NB4 (cell line): ENCODE data around the gene ACTN1.

Source experiments
- CTCF ChIP-seq: IDR thresholded peaks from one replicate; pipeline ENCODE4 v1.5.1; 2012; ENCODE audit warnings: low read depth, low read length
- MYC ChIP-seq: IDR thresholded peaks from 2 replicates; pipeline ENCODE4 v1.6.1; 2011; ENCODE audit warnings: low read depth, low read length
- POLR2A ChIP-seq: IDR thresholded peaks from 2 replicates; pipeline ENCODE4 v1.6.1; 2011; ENCODE audit warnings: mild to moderate bottlenecking; ENCODE audit not compliant: insufficient read length; ENCODE audit errors: extremely low read depth

DNA sequence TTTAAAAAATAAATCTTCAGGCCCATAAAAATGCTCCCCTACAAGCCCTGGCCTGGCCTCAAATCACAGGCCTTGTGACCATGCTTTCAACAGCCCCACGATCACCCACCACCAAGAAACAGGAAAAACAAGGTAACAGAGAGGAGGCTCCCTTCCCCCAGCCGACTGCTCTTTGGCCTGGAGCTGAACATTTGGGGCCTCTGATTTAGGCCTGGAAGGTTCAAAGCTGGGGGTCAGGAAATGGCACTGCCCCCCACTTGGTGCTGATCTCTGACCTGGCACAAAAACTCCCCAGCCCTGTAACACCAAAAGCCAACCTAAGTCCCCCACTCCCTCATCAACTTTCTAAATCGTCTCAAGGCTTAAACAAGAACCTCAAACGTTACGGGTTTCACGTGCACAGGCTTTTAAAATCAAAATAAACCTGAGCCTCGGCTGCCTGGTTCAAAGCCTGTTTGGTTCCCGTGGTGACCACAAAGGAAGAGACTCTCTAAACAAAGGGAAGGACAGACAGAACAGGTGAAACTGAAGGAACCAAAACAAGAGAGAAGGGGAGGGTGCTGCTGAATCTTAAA is 9.0 kb downstream of the ACTN1 start:
- TF ChIP-seq CTCF (no peak), POLR2A (no peak), MYC (no peak)
